RPMI8226 (cell line): ENCODE results near the gene APBA1.

ENCODE experiments used
- DNase-seq: peaks from one replicate; pipeline ENCODE4 v3.0.0-alpha.2; 2015

APBA1 gene

DNA sequence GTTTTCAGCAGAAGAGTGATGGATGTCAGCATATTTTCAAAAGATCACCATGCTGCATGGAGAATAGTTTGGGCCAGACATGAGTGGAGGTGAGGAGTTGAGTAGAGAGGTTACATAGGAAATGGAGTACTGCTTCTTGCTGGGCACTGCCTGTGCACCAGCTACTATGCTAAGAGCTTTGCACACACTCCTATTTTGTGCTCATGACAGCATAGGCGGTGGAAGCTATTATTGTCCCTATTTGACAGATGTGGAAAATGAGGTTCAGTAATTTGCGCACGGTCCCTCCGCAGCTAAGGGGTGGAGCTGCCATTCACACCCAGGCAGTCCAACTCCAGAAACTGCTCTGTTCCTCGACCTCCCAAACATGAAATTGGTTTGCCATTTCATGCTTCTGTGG is 279.3 kb downstream of the APBA1 start:
- no peak for DNase-seq

DNA sequence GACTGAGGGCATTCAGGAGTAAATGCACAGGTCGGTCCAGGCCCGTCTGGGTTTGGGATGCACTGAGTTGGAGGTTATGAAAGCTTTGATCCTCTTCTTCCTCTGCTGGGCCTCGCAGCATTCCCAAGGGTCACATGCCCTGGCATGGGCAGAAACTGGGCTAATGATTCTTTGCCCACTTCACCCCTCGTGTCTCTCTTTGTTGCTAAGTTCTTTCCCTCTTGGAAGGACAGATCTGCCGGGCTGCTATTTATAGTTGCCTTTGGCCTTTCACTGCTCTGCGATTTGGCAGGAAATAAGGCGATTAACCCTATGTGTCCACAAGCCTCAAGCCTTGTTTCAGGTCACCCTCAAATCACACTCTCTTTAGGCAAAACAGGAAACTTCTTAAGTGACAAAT is 280.2 kb downstream of the APBA1 start:
- peak; percentile 49 for DNase-seq

DNA sequence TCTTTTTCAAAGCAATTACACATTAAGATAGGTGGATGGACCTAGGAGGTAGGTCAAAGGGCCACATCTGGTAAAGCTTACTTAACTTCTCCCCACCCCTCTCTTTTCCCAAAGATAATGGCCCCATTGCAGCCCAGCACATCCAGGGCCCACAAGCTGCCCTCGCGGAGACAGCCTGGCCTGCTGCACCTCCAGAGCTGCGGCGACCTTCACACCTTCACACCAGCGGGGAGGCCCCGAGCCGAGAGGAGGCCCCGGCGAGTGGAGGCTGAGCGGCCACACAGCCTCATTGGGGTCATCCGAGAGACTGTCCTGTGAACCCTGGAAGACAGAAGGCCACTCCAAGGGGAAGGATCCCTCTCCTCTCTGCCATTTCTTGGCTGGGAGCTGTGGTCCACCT is 280.7 kb downstream of the APBA1 start:
- no peak for DNase-seq

DNA sequence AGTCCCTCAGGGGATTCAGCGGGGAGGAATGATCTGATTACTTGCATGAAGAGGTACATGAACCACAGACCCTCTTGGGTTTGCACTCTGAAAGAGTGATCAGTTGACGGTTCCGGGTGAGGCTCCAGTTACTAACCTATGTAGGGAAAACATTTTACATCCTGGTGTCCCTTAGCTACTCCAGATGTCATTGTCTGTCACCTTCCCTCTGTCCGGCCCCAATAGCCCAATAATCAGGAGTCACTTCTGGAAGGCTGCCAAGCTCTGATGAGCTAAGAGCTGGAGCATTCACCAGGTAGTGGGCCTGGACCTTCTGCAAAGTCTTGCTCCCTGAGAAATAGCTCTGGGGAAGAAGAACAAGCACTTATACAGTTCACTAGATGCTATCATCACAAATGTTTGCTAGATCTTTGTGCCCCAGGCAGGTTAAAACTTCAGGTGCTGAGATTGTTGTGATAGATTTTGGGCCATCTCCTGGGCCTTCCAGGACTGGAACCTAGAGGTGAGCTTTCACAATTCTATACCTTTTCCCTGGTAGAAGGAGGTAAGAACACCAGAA is 282.7 kb downstream of the APBA1 start:
- DNase-seq: no peak

GRCh38 chr9:69388596-69388995 is 283.6 kb downstream of the APBA1 start:
- DNase-seq: no peak

DNA sequence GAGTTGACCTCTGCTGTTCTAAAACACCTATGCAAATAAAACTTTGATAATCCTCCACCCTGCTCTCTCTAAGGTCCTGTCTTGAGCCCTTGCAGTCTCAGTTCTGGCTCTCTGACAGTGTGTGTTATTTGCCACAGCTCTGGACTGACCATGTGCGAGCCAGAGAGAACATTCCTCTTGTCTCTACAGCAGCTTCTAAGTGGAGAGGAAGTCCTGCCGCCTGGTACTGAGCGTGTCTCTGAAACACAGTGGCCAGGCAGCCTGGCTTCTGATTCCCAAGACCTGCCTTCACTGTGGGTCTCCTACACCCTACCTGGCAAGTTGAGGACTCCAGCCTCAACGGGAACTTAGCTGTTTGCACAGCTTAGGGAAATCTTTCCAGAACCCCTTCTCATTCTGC is 285.5 kb downstream of the APBA1 start:
- DNase-seq: peak; percentile 30

DNA sequence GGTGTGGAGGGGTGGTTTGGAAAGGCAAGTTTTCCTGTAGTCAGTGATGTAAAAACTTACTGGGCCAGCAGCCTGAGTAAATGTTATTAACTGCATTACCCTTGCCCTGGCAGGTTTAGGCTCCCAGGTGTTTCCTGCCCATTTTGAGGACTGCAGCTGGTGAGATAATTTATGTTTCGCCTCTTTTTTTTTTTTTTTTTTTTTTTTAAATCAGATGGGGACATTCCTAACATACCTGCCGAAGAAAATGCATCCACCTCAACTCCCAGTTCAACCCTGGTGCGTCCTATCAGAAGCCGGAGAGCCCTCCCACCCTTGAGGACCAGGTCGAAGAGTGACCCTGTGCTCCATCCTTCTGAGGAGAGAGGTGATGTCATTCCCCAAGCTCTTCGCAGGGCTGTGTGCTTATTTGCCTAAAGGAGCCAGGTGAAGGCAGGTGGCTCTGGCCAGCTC is 286.6 kb downstream of the APBA1 start:
- peak; percentile 81 for DNase-seq

- no peak for DNase-seq
Measured at GRCh38 chr9:69382135-69382534, 290.0 kb downstream of the APBA1 start.

DNA sequence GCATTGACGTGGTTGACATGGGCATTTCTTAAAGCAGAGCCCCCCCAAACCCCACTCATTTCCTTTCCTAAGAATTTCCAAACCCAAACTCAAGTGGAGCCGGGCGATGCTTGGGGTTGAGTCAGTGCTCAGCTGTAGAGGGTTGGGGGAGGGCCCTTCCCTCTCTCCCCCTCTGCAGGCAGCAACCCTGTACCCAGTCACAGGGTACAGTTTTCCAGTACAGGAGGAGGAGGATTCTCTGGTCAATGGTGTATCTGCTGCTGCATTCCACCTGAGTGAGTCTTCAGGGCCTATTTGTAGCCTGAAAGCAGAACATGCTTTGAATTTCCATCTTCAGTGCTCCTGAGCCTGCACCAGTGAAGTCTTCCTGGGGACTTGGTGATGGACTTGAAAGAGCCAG is 291.4 kb downstream of the APBA1 start:
- no peak for DNase-seq

GRCh38 chr9:69380301-69380700 is 291.9 kb downstream of the APBA1 start:
- DNase-seq: no peak

GRCh38 chr9:69379270-69379982 is 292.7 kb downstream of the APBA1 start:
- no peak for DNase-seq

GRCh38 chr9:69377981-69378380 is 294.2 kb downstream of the APBA1 start:
- no peak for DNase-seq
